Measurements from ENCODE around the gene COG2.

COG2 gene

DNA sequence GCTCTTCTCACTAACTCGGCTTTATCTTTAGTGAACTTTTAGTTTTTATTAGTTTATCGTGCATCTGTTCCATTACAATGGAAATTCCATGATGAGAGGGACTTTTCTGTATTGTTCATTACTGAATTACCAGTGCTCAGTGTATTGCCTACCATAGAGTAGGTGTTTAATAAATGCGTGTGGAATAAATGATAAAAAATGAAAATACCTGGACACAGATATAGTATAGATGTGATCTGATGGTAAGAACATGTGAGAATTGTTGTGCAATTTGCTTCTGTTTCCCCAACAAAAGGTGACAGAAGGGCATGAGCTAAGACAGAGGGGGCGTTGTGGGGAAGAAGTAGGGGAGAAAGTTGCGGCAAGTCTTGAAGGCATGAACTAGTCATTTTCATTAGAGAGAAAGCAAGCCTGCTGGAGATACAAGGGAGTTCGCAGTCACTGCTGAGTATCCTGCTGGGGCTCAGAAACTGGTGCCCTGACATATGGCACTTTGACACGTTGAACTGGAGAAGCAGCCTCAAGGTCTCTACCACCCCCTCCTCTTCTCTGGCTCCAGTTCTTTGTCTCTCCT is 5.6 kb upstream of the COG2 start:
- Histone ChIP-seq H3K36me3 (ENCODE audit: control insufficient read depth, insufficient read depth, low read length) (no peaks in the 10 kb centered on the region), H3K27me3 (replicated peaks; ENCODE audit: control insufficient read depth, insufficient read depth, low read length) (no peaks in the 10 kb centered on the region; the same call in 1 of the 2 replicates), H3K4me3 (replicated peaks; ENCODE audit: low read depth, low read length) (no peak overlapping the region)
- no peak for DNase-seq (ENCODE audit: extremely low read depth, insufficient read length)
- TF ChIP-seq, protein P1, sequence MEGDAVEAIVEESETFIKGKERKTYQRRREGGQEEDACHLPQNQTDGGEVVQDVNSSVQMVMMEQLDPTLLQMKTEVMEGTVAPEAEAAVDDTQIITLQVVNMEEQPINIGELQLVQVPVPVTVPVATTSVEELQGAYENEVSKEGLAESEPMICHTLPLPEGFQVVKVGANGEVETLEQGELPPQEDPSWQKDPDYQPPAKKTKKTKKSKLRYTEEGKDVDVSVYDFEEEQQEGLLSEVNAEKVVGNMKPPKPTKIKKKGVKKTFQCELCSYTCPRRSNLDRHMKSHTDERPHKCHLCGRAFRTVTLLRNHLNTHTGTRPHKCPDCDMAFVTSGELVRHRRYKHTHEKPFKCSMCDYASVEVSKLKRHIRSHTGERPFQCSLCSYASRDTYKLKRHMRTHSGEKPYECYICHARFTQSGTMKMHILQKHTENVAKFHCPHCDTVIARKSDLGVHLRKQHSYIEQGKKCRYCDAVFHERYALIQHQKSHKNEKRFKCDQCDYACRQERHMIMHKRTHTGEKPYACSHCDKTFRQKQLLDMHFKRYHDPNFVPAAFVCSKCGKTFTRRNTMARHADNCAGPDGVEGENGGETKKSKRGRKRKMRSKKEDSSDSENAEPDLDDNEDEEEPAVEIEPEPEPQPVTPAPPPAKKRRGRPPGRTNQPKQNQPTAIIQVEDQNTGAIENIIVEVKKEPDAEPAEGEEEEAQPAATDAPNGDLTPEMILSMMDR (IDR thresholded peaks at IDR 0.05; ENCODE audit: insufficient read depth, low read length, poor library complexity, severe bottlenecking) = no peak

DNA sequence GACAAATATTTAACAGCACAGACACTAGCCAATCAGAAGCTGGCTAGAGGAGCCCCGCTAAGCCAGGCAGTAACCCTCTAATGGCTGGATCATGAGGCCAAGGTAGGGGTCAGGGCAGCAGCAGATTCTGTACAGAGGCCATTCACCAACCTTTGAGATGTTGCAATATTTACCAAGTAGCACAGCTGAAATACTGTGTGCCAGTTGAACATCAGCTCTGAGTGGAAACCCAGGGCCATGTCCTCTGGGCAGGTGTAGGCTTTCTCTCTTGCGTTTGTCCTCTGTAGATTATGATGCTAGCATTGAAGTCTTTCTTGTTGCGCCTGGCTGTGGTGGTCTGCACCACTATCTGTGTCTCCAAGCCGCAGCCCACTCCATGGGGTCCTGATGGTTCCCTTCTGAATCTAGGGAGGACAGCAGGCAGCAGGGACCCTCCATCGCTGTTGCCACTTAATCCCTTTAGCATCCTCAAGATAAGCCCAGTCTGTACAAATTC is 2.5 kb upstream of the COG2 start:
- no peak overlapping the region for H3K4me3 ChIP-seq (replicated peaks; ENCODE audit: low read depth, low read length)
- no peaks in the 10 kb centered on the region for H3K36me3 ChIP-seq (ENCODE audit: control insufficient read depth, insufficient read depth, low read length)
- TF ChIP-seq, protein P1 (IDR thresholded peaks at IDR 0.05; ENCODE audit: insufficient read depth, low read length, poor library complexity, severe bottlenecking) = no peak
- no peak for DNase-seq (ENCODE audit: extremely low read depth, insufficient read length)
- no peaks in the 10 kb centered on the region; the same call in 1 of the 2 replicates for H3K27me3 ChIP-seq (replicated peaks; ENCODE audit: control insufficient read depth, insufficient read depth, low read length)

DNA sequence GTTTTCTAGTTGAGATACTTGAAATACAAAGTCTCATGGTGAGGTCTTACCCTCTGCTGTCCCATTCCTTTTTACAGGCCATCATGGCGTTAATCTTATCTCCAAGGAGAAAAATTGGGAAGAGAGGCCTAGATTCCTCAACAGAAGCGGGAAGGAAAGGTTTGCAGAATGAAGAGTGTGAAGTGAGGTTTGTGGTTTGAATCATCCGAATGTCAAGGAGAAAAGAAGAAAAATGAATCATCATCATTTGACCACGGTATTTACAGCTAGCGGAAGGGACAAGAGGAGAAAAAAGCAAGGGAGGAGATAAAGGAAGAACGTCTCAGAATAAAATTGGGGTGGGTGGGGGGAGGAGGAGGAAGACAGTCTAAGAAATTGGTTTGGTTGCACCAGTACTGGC is 935 bp upstream of the COG2 start:
- TF ChIP-seq, protein P1 (IDR thresholded peaks at IDR 0.05; ENCODE audit: insufficient read depth, low read length, poor library complexity, severe bottlenecking) = no peak
- no peaks in the 10 kb centered on the region; the same call in 1 of the 2 replicates for H3K27me3 ChIP-seq (replicated peaks; ENCODE audit: control insufficient read depth, insufficient read depth, low read length)
- H3K4me3 ChIP-seq (replicated peaks; ENCODE audit: low read depth, low read length) = no peak overlapping the region
- no peak for DNase-seq (ENCODE audit: extremely low read depth, insufficient read length)
- H3K36me3 ChIP-seq (ENCODE audit: control insufficient read depth, insufficient read depth, low read length) = no peaks in the 10 kb centered on the region

DNA sequence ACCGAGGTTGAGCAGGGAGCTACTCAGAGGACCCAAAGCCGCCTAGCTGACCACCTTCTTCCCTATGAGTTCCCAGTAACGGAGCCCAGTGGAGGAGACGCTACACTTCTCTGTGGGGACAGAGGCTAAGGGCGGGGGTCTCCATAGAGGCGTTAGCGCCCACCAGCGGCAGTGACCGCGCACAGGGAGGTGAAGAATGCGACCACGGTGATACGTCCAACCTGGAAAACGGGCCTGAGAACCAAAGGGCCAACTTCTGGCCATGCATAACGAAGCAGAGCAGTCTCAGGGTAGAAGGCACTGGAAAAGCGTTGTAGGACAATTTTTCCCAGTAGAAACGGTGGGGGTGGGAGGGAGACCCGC is 400 bp upstream of the COG2 start:
- no peaks in the 10 kb centered on the region for H3K36me3 ChIP-seq (ENCODE audit: control insufficient read depth, insufficient read depth, low read length)
- no peaks in the 10 kb centered on the region; the same call in 1 of the 2 replicates for H3K27me3 ChIP-seq (replicated peaks; ENCODE audit: control insufficient read depth, insufficient read depth, low read length)
- DNase-seq (ENCODE audit: extremely low read depth, insufficient read length) = no peak
- TF ChIP-seq, protein P1 (IDR thresholded peaks at IDR 0.05; ENCODE audit: insufficient read depth, low read length, poor library complexity, severe bottlenecking) = no peak
- peak overlapping the region; percentile 59 for H3K4me3 ChIP-seq (replicated peaks; ENCODE audit: low read depth, low read length)

DNA sequence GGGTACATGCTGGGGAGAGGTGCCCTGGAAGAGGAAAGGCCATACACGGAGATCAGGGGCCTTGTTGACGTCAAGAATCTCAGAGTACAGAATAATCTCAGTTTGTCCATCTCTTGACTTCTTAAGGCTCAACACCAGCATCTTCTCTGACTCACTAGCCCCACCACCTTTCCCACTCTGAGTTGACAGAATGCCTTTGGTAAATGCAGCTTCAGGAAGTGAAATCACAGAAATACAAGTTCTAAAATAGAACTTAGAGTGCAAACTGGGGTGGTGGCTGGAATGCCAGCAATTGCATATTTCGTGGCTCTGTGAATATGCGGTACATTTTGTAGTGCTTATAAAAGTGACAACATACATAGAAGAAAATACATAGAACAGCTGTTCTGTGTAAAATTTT is 1.6 kb downstream of the COG2 start:
- no peaks in the 10 kb centered on the region for H3K27me3 ChIP-seq (replicated peaks; ENCODE audit: control insufficient read depth, insufficient read depth, low read length)
- no peak for DNase-seq (ENCODE audit: extremely low read depth, insufficient read length)
- H3K36me3 ChIP-seq (ENCODE audit: control insufficient read depth, insufficient read depth, low read length) = no peaks in the 10 kb centered on the region
- TF ChIP-seq, protein P1 (IDR thresholded peaks at IDR 0.05; ENCODE audit: insufficient read depth, low read length, poor library complexity, severe bottlenecking) = peak; percentile 15
- peak overlapping the region; percentile 82 for H3K4me3 ChIP-seq (replicated peaks; ENCODE audit: low read depth, low read length)

Measured in GM06990 (cell line).